Thyroid gland (tissue), 4 donors: ENCODE data around the gene VN1R2.

ENCODE experiments used
- CTCF ChIP-seq, 6 experiments: fragments of 200-600 bp in 3 of 6; fragments of 450-650 bp in 3 of 6; sonication (generic) in 3 of 6; IDR thresholded peaks; one replicate each; pipeline ENCODE4 v1.5.1; 2016 to 2019; ENCODE audit warnings: antibody characterized with exemption in 6 of 6, mild to moderate bottlenecking in 2 of 6, inconsistent platforms in 1 of 6, moderate library complexity in 1 of 6
- POLR2A ChIP-seq, 2 donors: fragments of 450-650 bp; IDR thresholded peaks; one replicate each; pipeline ENCODE4 v1.6.1; 2017; ENCODE audit warnings: antibody characterized with exemption in 2 of 2, mild to moderate bottlenecking in 2 of 2, moderate library complexity in 1 of 2

GRCh38 chr19:53290758-53291549, 32.9 kb downstream of the VN1R2 start:
- TF ChIP-seq CTCF (IDR thresholded peaks at IDR 0.05) (no peak), POLR2A (IDR thresholded peaks at IDR 0.05) (no peak)
